HG02610 (cell line): ENCODE results near the gene SSTR5.

Experiments used
- ATAC-seq: cut with Tn5 transposase; IDR thresholded peaks from one replicate; pipeline ENCODE4 v1.9.1; 2021; ENCODE audit warnings: mild to moderate bottlenecking, moderate library complexity; ENCODE audit not compliant: unreplicated experiment

SSTR5 gene

DNA sequence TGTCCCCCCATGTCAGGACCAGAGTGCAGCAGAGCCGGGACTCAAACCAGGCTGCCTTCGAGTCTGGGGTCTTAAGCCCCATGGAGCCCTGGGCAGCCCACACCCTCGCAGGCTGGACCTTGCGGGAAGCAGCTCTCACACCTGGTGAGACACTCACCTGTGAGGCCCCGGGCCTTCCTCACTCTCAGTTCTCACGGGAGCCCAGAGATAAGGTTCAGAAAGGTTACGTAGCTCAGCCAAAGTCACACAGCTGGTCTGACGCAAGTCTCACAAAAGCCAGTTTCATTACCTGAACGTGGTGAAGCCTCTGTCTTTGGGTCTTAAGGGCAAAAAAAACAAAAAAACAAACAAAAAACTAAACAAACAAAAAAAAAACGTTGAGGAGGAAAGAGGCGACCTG is 32.8 kb upstream of the SSTR5 start:
- no peak for ATAC-seq

GRCh38 chr16:1040346-1040745 is 32.2 kb upstream of the SSTR5 start:
- ATAC-seq, result no peak

GRCh38 chr16:1042049-1042744 is 30.4 kb upstream of the SSTR5 start:
- ATAC-seq, result no peak

- no peak for ATAC-seq
Observed at GRCh38 chr16:1042866-1043265, 29.7 kb upstream of the SSTR5 start.

GRCh38 chr16:1043881-1044451 is 28.6 kb upstream of the SSTR5 start:
- no peak for ATAC-seq

DNA sequence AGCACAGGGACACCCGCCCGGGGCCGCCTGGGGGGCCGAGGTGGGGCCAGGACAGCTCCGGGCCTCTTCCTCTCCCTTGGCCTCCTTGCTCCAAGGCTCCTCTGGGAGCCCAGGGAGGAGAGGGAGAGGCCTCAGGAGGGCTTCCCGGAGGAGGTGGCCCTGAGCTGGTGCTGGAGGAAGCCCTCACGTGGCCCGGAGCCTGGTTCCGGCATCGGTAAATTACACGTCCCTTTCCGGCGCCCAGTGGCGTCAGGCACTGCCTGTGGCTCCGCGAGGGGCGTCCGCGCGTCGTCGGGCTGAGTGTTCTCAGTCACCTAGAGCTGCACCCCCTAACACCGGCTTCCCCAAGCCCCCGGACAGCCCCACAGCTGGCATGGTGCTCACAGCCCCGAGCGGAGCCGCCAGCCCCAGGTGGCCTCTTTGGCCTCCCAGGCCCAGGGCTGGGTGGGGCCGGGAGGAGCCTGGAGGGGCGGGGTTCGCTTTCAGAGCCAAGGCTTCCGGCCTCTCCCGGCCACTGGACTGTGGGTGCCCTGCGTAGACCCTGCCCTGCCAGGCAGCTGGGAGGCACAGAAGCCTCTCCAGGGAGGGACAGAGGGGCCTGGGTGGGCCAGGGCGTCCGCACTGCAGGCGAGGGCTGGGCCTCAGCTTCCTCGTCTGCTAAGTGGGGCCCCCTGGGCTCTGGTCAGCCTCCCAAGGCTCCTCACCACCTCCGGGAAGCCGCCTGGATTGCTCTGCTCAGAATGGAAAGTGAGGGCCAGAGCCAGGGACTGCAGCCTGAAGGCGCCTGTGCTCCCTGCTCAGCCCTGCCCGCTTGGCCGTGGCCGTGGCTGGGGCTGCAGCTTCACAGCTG is 27.9 kb upstream of the SSTR5 start:
- no peak for ATAC-seq

- no peak for ATAC-seq
Observed at GRCh38 chr16:1045310-1045992, 27.1 kb upstream of the SSTR5 start.

DNA sequence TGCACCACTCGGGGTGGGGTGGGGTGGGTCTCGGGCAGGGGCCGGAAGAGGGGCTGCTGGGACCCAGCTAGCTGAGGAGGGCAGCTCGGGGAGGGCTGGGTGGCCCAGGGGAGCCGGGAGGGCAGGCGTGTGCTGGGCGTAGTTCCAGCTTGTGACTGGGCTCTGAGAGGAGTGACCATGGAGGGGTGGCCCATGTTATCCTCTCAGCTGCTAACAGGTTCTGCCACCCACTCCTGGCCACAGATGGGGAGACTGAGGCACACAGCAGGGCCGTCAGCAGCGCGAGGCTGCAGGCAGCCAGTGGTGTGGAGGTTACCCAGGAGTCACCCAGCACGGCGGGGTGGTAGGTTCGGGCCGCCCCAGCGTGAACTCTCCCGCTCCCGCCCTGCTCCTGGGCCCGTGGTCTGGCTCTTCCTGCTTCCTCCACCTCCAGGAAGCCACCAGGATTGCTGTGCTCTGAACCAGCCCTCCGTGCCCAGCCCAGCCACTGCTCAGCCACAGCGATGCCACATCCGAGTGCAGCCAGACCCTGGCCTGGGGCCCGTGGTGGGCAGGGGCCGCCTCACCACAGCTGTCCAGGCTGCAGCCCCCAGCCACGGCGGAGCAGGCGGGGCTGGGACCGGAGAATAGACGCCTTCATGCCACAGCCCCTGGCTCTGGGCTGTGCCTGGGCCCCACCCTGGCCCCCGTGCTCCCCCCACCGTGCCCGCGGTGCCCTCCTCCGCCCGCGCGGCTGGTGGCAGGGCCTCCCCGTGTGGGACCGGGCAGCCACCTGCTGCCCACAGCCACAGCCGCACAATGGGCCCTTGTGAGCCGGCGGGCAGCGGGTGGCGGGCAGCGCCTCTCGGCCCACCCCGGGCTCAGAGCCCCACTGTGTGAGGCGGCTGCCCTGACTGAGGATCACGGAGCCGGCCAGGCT is 26.3 kb upstream of the SSTR5 start:
- ATAC-seq, result no peak

- ATAC-seq, result no peak
Observed at GRCh38 chr16:1047123-1047522, 25.4 kb upstream of the SSTR5 start.

- no peak for ATAC-seq
Observed at GRCh38 chr16:1047801-1048200, 24.7 kb upstream of the SSTR5 start.

DNA sequence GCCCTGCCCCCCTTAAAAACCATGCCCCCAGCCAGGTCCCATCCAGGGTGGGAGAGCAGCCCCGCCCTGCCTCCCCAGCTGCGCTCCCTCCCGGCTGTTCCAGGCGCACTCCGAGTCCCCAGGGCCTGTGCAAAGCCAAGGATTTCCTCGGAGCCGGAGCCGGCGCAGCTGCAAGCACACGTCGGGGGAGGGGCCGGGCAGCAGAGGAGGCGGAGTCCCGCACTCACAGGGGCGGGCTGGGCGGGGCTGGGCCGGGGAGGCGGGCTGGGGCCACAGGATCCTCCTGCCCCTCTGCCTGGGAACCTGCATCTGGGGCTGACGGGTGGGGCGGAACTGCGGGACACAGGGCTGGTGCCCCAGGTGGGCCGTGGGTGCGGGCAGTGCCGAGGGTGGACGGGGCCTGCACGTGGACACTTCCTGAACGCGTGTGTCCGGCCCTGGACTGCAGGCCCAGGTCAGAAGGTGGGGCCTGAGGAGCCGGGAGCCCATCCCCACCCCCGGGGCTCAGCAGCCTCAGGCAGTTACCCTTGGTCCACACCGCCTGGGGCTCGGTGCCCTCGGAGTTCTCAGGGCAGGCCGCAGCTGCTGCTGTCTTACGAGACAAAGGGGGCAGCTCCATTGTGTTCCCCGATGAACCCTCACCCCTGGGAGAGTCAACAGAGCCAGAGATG is 24.0 kb upstream of the SSTR5 start:
- no peak for ATAC-seq

DNA sequence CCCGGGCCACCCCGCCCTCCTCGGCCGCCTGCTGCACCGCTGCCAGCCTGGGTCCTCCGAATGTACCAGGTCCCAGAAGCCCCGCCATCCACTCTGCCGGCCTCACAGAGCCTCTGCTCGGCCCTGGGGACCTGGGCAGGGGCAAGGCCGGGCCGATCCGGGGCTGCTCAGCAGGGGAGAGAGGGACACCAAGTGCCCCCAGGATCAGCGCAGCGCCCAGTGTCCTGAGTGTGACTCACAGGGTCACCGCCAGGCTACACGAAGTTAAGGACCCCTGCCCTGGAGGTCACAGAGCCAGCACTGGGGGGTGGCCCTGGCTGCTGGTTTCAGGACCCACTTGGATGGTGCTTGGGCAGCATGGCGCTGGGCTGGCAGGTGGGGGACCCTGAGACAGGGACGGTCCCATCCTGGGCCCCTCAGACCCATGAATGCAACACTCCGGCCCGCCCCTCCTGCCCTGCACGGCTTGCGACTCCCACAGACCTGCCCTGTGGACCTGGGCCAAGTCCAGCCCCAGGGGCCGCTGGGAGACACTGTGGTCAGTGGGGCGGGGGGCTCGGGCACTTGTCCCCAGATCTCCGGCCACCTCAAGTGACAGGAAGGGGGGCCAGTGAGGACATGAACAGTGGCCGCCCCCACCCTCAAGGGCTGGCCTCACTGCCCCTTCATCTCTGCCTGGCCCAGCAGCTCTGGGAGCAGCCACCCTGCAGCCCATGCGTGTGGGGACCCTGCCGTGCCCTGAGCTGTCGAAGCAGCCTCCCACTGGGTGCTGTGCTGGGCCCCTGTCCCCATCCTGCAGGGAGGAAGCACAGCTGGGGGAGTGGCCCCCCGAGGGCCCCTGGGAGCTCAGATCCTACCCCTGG is 23.2 kb upstream of the SSTR5 start:
- no peak for ATAC-seq

DNA sequence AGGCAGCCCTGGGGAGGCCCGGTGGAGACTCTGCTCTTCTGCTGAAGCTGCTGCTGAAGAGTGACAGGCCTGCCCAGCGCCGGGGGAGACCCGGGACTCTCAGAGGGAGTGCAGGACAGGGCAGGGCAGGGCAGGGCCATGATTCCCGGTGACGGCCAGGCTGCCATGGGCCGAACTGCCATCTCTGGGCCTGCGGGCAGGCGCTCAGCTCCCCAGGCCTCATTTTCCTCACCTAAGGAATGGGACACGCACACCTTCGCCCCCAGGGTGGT is 22.6 kb upstream of the SSTR5 start:
- ATAC-seq, result no peak

DNA sequence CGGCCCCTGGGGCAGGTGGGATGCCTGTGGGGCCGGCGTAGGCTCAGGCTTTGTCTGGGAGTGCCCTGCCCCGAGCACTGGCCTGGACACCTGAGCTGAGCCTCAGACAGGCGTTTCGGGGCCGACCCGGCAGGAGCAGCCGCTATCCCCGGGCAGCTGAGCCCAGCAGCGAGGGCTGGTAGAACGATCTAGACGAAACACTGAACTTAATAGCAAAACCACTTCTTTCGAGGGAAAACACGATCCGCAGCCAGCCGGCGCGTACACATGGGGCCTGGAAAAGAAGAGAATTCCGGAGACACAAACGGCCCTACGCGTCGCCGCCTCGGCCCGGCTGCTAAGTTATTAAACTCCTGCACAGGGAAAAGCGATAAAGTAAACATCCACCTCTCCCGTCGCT is 22.0 kb upstream of the SSTR5 start:
- no peak for ATAC-seq

GRCh38 chr16:1050921-1051320 is 21.6 kb upstream of the SSTR5 start:
- ATAC-seq, result no peak

DNA sequence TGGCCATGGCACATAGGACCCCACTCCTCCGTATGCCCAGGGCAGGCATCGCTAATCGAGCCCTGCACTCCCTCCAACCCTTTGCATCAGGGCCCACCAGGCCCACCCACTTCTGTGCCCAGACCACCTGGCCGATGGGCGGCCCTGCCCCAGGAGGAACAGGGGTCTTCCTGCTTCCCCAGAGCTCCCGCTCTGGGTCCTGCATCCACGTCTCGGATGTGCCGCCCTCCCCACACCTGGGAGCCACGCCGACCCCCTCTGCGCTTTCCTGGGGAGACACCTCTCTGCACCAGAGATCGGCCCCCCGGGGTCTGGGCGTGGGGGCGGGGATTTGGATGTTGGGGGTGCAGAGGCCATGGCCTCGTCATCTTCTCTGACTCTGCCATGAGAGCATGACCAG is 21.1 kb upstream of the SSTR5 start:
- ATAC-seq, result no peak

- ATAC-seq, result no peak
Observed at GRCh38 chr16:1052721-1053120, 19.8 kb upstream of the SSTR5 start.

DNA sequence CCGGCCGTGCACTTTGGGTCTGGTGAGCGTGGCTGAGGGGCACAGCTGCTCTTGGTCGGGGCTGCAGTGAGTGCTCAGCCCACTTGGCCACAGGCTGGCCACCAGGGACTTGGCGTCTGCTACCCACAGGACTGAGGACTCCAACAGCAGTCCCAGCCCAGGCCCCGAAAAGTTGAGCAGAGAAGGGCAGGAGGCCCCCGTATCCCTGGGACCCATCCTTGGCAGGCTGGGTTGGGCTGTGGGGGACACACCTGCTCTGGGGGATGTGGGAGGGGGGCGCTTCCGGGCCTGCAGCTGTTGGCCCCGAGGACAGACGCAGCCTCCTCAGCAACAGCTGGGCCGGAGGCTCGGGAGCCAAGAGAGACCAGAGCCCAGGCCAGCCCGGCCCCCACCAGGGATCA is 19.4 kb upstream of the SSTR5 start:
- ATAC-seq, result no peak

DNA sequence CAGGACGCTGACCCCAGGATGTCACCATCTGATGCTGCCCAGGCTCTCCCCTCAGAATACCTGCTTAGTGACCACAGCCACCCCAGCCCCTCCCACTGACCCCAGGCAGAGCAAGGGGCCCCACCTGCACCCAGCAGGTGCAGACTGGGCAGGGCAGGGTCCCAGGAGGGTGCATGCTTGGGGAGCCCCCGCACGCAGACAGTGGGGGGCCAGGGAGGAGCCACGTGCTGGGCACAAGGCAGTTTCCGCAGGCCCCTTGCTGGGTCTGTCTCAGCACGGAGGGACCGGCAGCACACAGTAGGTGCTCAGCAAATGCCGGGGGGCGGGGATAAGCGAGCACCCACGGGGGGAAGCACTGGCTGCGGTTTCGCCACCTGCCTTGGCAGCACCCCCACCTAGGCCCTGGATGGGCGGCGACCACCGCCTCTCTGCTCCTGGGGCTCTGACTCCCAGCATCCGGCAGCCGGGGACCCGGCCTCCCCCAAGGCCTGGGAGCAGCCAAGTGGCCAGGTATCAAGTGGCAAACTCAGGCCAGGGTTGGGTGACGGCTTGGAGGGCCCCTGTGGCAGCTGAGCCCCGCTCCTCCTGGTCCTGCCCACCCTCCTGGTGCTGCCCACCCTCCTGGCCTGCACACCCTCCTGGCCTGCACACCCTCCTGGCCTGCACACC is 18.7 kb upstream of the SSTR5 start:
- ATAC-seq, result no peak
